Endometrial microvascular endothelial cells (primary cell): ENCODE data around the gene DEUP1. TPM values are rescaled to one million over a fixed set of nuclear protein-coding genes. Genes with fewer than 3 reads are reported as not detected.
"Not testable (repeated sequence)": the region's sequence is repeated elsewhere in the genome, so short reads cannot be mapped to it uniquely, and the experiment has no call there.

Source experiments
- in situ Hi-C: cut with HindIII; loops from 2 replicates; pipeline ENCODE4 v1.10.0; 2017; ENCODE audit warnings: low sequenced_read_pairs, low pct_unique_long_range_greater_than_20kb; ENCODE audit errors: inconsistent ontology term
- total RNA-seq: library from RNA; depleted of rRNA; stranded (reverse); fragments of >200 nt; gene quantifications from one replicate; pipeline ENCODE4 v1.2.3, GENCODE V29; 2015; ENCODE audit errors: inconsistent ontology term

DEUP1 gene
- total RNA-seq, 1 donor from 2014 or later: not detected

GRCh38 chr11:93348930-93349329 lies 18.4 kb downstream of the DEUP1 start:
- in situ Hi-C loops: no loop called here

- in situ Hi-C loops: no loop called here
Measured at GRCh38 chr11:93350835-93351234, 20.3 kb downstream of the DEUP1 start.

GRCh38 chr11:93359396-93359795 lies 28.9 kb downstream of the DEUP1 start:
- in situ Hi-C loops: no loop called here

- in situ Hi-C loops: no loop called here
Measured at GRCh38 chr11:93361435-93361834, 30.9 kb downstream of the DEUP1 start.

GRCh38 chr11:93368022-93368421 lies 37.5 kb downstream of the DEUP1 start:
- in situ Hi-C loops: no loop called here

- in situ Hi-C loops: no loop called here
Measured at GRCh38 chr11:93370260-93370659, 39.7 kb downstream of the DEUP1 start.

GRCh38 chr11:93389737-93390136 lies 59.2 kb downstream of the DEUP1 start:
- in situ Hi-C loops: no loop called here

- in situ Hi-C loops: no loop called here
Measured at GRCh38 chr11:93392867-93393266, 62.3 kb downstream of the DEUP1 start.

- in situ Hi-C loops: no loop called here
Measured at GRCh38 chr11:93393386-93393785, 62.8 kb downstream of the DEUP1 start.

- in situ Hi-C loops: no loop called here
Measured at GRCh38 chr11:93394488-93394887, 63.9 kb downstream of the DEUP1 start.

GRCh38 chr11:93396316-93396715 lies 65.8 kb downstream of the DEUP1 start:
- in situ Hi-C loops: no loop called here

GRCh38 chr11:93403930-93404329 lies 73.4 kb downstream of the DEUP1 start:
- in situ Hi-C loops: no loop called here

GRCh38 chr11:93407777-93408401 lies 77.3 kb downstream of the DEUP1 start:
- in situ Hi-C loops: no loop called here

- in situ Hi-C loops: no loop called here
Measured at GRCh38 chr11:93410441-93410840, 79.9 kb downstream of the DEUP1 start.

GRCh38 chr11:93411705-93412104 lies 81.2 kb downstream of the DEUP1 start:
- in situ Hi-C loops: no loop called here

- in situ Hi-C loops: no loop called here
Measured at GRCh38 chr11:93432247-93432646, 101.7 kb downstream of the DEUP1 start.

- in situ Hi-C loops: not testable (repeated sequence)
Measured at GRCh38 chr11:93443232-93443631, 112.7 kb downstream of the DEUP1 start.

- in situ Hi-C loops: no loop called here
Measured at GRCh38 chr11:93444617-93445073, 114.1 kb downstream of the DEUP1 start.

GRCh38 chr11:93458286-93458685 lies 127.7 kb downstream of the DEUP1 start:
- in situ Hi-C loops: no loop called here

GRCh38 chr11:93463666-93464065 lies 133.1 kb downstream of the DEUP1 start:
- in situ Hi-C loops: not testable (repeated sequence)

- in situ Hi-C loops: no loop called here
Measured at GRCh38 chr11:93464927-93465540, 134.5 kb downstream of the DEUP1 start.
